ENCODE measurements around the gene MBD2. TPM values are rescaled to one million over a fixed set of nuclear protein-coding genes. Genes with fewer than 3 reads are reported as not detected.

MBD2 gene
- total RNA-seq, 3 donors from 2014 or later: 83.3 to 108 (median 106) TPM

- Histone ChIP-seq H3K4me3 (no peak overlapping the region), H3K36me3 (ENCODE audit: low read depth) (no peaks in the 10 kb centered on the region), H3K4me1 (ENCODE audit: low read depth) (peaks cover 1% of the 10 kb centered on the region), H3K9me3 (no peaks in the 10 kb centered on the region)
- intact Hi-C loops (cut with DNase I, micrococcal nuclease): no loop called here
- ATAC-seq (no peak), DNase-seq (no peak)
- TF ChIP-seq, protein P1, sequence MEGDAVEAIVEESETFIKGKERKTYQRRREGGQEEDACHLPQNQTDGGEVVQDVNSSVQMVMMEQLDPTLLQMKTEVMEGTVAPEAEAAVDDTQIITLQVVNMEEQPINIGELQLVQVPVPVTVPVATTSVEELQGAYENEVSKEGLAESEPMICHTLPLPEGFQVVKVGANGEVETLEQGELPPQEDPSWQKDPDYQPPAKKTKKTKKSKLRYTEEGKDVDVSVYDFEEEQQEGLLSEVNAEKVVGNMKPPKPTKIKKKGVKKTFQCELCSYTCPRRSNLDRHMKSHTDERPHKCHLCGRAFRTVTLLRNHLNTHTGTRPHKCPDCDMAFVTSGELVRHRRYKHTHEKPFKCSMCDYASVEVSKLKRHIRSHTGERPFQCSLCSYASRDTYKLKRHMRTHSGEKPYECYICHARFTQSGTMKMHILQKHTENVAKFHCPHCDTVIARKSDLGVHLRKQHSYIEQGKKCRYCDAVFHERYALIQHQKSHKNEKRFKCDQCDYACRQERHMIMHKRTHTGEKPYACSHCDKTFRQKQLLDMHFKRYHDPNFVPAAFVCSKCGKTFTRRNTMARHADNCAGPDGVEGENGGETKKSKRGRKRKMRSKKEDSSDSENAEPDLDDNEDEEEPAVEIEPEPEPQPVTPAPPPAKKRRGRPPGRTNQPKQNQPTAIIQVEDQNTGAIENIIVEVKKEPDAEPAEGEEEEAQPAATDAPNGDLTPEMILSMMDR (IDR thresholded peaks at IDR 0.05): no peak
Observed at GRCh38 chr18:54181856-54182602, 42.4 kb downstream of the MBD2 start.

- Histone ChIP-seq H3K36me3 (ENCODE audit: low read depth) (no peaks in the 10 kb centered on the region), H3K4me1 (ENCODE audit: low read depth) (no peaks in the 10 kb centered on the region), H3K4me3 (no peak overlapping the region), H3K9me3 (no peaks in the 10 kb centered on the region)
- ATAC-seq (no peak), DNase-seq (no peak)
- intact Hi-C loops (cut with DNase I, micrococcal nuclease): no loop called here
- TF ChIP-seq, protein P1 (IDR thresholded peaks at IDR 0.05): no peak
Observed at GRCh38 chr18:54173980-54174630, 50.4 kb downstream of the MBD2 start.

- Histone ChIP-seq H3K4me1 (ENCODE audit: low read depth) (no peaks in the 10 kb centered on the region), H3K4me3 (no peak overlapping the region), H3K9me3 (no peaks in the 10 kb centered on the region), H3K36me3 (ENCODE audit: low read depth) (no peaks in the 10 kb centered on the region)
- TF ChIP-seq, protein P1 (IDR thresholded peaks at IDR 0.05): no peak
- DNase-seq (no peak), ATAC-seq (no peak)
- intact Hi-C loops (cut with DNase I, micrococcal nuclease): no loop called here
Observed at GRCh38 chr18:54173250-54173649, 51.2 kb downstream of the MBD2 start.

- intact Hi-C loops (cut with DNase I, micrococcal nuclease): no loop called here
- DNase-seq (no peak), ATAC-seq (no peak)
- Histone ChIP-seq H3K4me1 (ENCODE audit: low read depth) (no peaks in the 10 kb centered on the region), H3K9me3 (no peaks in the 10 kb centered on the region), H3K4me3 (no peak overlapping the region), H3K36me3 (ENCODE audit: low read depth) (peaks cover 4% of the 10 kb centered on the region)
- TF ChIP-seq, protein P1 (IDR thresholded peaks at IDR 0.05): no peak
Observed at GRCh38 chr18:54169431-54170403, 54.8 kb downstream of the MBD2 start.

DNA sequence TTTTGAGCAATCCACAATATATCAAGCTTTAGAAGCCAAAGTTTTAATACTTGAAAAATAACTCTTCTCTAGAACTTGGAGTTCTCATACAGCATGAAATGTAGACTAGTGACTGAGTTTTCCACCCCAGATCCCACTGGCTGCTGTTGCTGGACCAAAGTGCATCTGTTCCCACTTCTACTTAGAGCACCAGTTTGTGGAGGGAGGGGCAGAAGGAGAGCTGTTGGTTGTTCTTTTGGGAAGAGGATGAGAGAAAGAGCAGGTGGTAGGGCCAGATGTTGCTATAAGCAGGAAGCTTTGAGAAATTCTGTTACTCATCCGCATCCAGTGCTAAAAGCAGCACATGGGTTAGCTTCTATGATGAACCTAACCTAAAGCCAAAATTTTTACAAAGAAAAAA lies 59.0 kb downstream of the MBD2 start:
- intact Hi-C loops (cut with DNase I, micrococcal nuclease): no loop called here
- H3K36me3 ChIP-seq (ENCODE audit: low read depth): peaks cover 9% of the 10 kb centered on the region

More for the DNA sequence above, 59.0 kb downstream of the MBD2 start:
- TF ChIP-seq, protein P1 (IDR thresholded peaks at IDR 0.05): no peak
- DNase-seq: no peak
- H3K4me3 ChIP-seq: no peak overlapping the region
- H3K9me3 ChIP-seq: no peaks in the 10 kb centered on the region
- H3K4me1 ChIP-seq (ENCODE audit: low read depth): no peaks in the 10 kb centered on the region
- no peak for ATAC-seq
